Activated naive CD4-positive, alpha-beta T cell treated with anti-CD3 and anti-CD28 coated beads for 36 hours (primary cell): Measurements from ENCODE around the gene VCP. TPM values are rescaled to one million over a fixed set of nuclear protein-coding genes. Genes with fewer than 3 reads are reported as not detected.

Experiments used
- CTCF ChIA-PET: fragments of 350-600 bp; sonication (Branson Sonifier 250); formaldehyde crosslinking; loops from one replicate; lab custom pipeline; 2021; ENCODE audit warnings: antibody characterized with exemption; lab: Charles Lee
- DNase-seq: peaks from one replicate; pipeline ENCODE4 v3.0.0-alpha.2; 2020
- H3K27ac Mint-ChIP-seq: one replicate; pipeline ENCODE4 v1.8.0; 2021; ENCODE audit warnings: mild to moderate bottlenecking, mixed read lengths
- H3K27me3 Mint-ChIP-seq: one replicate; pipeline ENCODE4 v1.8.0; 2021; ENCODE audit warnings: low read depth, mixed read lengths
- H3K36me3 Mint-ChIP-seq: one replicate; pipeline ENCODE4 v1.8.0; 2021; ENCODE audit warnings: low read depth, mixed read lengths
- H3K4me1 Mint-ChIP-seq: one replicate; pipeline ENCODE4 v1.8.0; 2021; ENCODE audit warnings: low read depth, mixed read lengths
- H3K4me3 Mint-ChIP-seq: one replicate; pipeline ENCODE4 v1.8.0; 2021; ENCODE audit warnings: mild to moderate bottlenecking, moderate library complexity, mixed read lengths
- H3K9me3 Mint-ChIP-seq: one replicate; pipeline ENCODE4 v1.8.0; 2021; ENCODE audit warnings: mixed read lengths
- intact Hi-C: fragments of 100-400 bp; cut with micrococcal nuclease; formaldehyde crosslinking; loops from one replicate; pipeline ENCODE4 v1.15.1; 2023
- total RNA-seq, 2 experiments: library from RNA; stranded (reverse); gene quantifications; one replicate each; pipeline ENCODE4 v1.2.3, GENCODE V29; 2021

The VCP gene
- 100 to 1,000 TPM; 218 to 226 TPM for total RNA-seq

DNA sequence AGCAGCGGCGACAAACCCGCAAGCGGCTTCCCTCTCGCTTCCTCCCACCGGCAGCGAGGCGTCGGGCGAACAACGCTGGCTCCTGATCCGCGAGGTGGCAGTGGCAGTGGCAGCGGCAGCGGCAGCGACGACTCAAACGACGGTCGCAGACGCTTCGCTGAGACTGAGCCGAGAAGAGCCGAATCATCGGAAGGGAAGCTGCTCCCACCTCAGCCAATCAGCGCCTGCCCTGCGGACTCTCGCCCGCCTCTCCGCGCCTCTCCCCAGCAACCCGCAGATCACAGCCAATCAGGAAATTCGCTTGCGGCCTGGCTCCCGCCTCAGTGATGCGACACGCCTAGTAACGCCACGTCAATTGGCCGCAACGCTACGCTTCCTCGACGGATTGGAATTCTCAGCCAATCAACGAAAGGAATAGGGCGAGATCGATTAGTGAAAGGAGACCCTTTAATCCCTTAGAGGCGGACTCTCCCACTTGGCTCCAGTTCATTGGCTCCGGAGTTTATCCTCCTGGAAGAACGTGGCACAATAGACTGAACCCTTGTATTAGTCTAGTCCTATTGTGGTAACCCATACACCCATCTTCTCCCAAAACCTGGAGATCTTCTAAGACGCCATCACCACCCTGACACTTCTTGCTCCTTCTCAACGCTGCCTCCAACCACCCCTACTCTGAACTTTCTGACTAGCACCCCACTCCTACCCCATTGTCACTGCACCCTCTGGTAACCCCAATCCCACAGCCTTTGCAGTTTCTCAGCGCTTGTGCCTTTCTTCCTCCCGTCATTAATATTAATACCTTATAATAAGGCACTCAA is at the start of gene VCP:
TSS of gene VCP (minus strand) at position 165 of the 818 bp plus-strand sequence. CDS start 272 bp downstream, outside the sequence.
- Mint-ChIP-seq H3K27ac (peak within 1 kb of the TSS; percentile 96), H3K9me3 (no peaks in the 10 kb centered on the region), H3K36me3 (peaks cover 59% of the 10 kb centered on the region), H3K27me3 (no peaks in the 10 kb centered on the region), H3K4me3 (peak within 1 kb of the TSS; percentile 92), H3K4me1 (peaks cover 51% of the 10 kb centered on the region)
- DNase-seq, result peak; percentile 99
- CTCF ChIA-PET, result interaction anchor here (0.5 to 5.1 kb wide), 3 partner anchors 21 to 498 kb away, joined by 3 to 30 read pairs (median 16); partner anchors contain the start of gene PIGO
- intact Hi-C loops, result loop anchor here (1.0 to 10.0 kb wide), 9 partner anchors 8 to 748 kb away; partner anchors contain the start of genes DNAI1, DNAJB5, FAM219A and GALT

DNA sequence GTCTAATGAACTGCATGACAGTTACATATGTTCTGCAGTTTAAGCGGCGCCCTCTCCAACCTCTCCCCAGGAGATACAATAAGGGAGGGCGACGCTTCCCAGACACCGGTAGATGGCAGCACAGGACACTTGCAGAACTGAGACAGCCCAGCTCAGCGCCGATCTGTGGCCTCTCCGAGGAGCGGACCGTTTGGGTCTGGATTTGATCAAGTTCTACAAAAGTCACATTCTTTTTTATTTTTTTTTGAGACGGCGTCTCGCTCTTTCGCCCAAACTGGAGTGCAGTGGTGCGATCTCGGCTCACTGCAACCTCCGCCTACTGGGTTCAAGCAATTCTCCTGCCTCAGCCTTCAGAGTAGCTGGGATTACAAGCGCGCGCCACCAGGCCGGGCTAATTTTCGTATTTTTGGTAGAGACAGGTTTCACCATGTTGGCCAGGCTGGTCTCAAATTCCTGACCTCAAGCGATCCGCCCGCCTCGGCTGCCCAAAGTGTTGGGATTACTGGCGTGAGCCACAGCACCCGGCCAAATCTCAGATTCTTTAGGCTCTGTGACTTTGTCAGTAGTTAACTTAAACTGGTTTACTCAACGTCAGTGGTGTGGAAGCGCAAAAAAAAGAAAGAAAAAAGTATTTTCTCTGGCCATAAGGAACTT is 44.6 kb upstream of the VCP start:
- no peaks in the 10 kb centered on the region for H3K9me3 Mint-ChIP-seq
- H3K27me3 Mint-ChIP-seq, result no peaks in the 10 kb centered on the region
- DNase-seq, result peak; percentile 94
- H3K27ac Mint-ChIP-seq, result peak overlapping the region; percentile 80
- intact Hi-C loops, result loop anchor here (1.0 to 5.0 kb wide), 13 partner anchors 14 to 737 kb away; partner anchors contain the start of genes FAM221B, GBA2, RGP1 and STOML2
- no peaks in the 10 kb centered on the region for H3K36me3 Mint-ChIP-seq
- H3K4me3 Mint-ChIP-seq, result peak overlapping the region; percentile 89
- CTCF ChIA-PET, result interaction anchor here (0.6 to 3.0 kb wide), 23 partner anchors 10 to 724 kb away, joined by 3 to 21 read pairs (median 4); partner anchors contain the start of genes FANCG and UNC13B
- H3K4me1 Mint-ChIP-seq, result peaks cover 38% of the 10 kb centered on the region

GRCh38 chr9:35116539-35116897 is 44.1 kb upstream of the VCP start:
- peak overlapping the region; percentile 80 for H3K27ac Mint-ChIP-seq
- H3K4me3 Mint-ChIP-seq, result peak overlapping the region; percentile 89
- no peaks in the 10 kb centered on the region for H3K27me3 Mint-ChIP-seq
- no peaks in the 10 kb centered on the region for H3K9me3 Mint-ChIP-seq
- H3K4me1 Mint-ChIP-seq, result peaks cover 43% of the 10 kb centered on the region
- H3K36me3 Mint-ChIP-seq, result no peaks in the 10 kb centered on the region
- intact Hi-C loops, result loop anchor here (1.0 to 5.0 kb wide), 13 partner anchors 14 to 736 kb away; partner anchors contain the start of genes FAM221B, GBA2, RGP1 and STOML2
- DNase-seq, result no peak
- CTCF ChIA-PET, result interaction anchor here (0.6 to 3.0 kb wide), 15 partner anchors 10 to 725 kb away, joined by 3 to 21 read pairs (median 4); partner anchors contain the start of gene FANCG

DNA sequence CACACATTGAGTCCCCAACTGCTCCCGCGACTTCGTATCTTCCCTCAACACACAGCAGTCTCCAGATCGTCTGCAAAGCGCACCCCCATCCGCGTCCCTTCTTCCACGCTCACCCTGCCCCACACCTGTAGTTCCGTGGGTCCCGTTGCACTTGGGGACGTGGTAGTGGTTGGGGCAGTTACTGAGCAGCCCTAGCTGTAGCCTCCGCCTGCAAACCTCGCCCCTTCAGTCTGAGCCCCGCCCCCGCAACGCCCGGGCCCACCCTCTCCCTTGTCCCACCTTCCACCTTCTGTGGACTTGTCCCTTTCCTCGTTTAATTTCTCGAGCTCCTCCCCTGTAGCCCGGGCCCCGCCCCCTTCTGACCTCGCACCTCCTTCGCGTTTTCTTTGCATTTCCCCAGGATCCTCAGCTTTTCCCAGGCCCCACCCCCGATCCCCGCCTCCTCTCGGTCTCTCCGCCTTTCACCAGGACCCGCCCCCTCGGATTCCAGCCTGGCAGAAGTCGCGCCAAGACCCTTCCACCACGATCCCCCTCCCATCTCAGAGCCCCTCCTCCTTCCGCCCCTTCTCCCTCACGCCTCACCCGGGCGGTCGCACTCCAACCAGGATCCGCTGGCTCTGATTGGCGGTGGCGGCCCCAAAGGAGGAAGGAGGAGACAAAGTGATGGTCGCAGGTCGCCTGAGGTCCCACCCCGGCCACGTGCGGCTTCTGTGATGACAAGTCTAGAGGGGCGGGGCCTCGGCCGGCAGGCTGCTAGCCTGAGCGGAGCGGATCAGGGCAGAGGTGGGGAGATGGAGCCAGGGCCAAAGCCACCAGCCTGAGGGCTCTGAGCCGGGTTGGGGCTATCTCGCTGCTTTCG is 43.5 kb upstream of the VCP start, which contains the start of gene ATOSB:
TSS of gene ATOSB (minus strand) at position 183 of the 859 bp plus-strand sequence. CDS start 7,588 bp downstream, outside the sequence.
- no peaks in the 10 kb centered on the region for H3K36me3 Mint-ChIP-seq
- peak within 1 kb of the TSS; percentile 80 for H3K27ac Mint-ChIP-seq
- H3K27me3 Mint-ChIP-seq, result no peaks in the 10 kb centered on the region
- DNase-seq, result peak; percentile 93
- H3K4me1 Mint-ChIP-seq, result peaks cover 46% of the 10 kb centered on the region
- peak within 1 kb of the TSS; percentile 89 for H3K4me3 Mint-ChIP-seq
- CTCF ChIA-PET, result interaction anchor here (0.7 to 3.0 kb wide), 9 partner anchors 12 to 564 kb away, joined by 3 to 21 read pairs (median 8); partner anchors contain the start of genes FANCG and STOML2
- intact Hi-C loops, result loop anchor here (1.0 to 5.0 kb wide), 15 partner anchors 13 to 736 kb away; partner anchors contain the start of genes CREB3, DNAJB5, FAM221B and GBA2
- no peaks in the 10 kb centered on the region for H3K9me3 Mint-ChIP-seq

DNA sequence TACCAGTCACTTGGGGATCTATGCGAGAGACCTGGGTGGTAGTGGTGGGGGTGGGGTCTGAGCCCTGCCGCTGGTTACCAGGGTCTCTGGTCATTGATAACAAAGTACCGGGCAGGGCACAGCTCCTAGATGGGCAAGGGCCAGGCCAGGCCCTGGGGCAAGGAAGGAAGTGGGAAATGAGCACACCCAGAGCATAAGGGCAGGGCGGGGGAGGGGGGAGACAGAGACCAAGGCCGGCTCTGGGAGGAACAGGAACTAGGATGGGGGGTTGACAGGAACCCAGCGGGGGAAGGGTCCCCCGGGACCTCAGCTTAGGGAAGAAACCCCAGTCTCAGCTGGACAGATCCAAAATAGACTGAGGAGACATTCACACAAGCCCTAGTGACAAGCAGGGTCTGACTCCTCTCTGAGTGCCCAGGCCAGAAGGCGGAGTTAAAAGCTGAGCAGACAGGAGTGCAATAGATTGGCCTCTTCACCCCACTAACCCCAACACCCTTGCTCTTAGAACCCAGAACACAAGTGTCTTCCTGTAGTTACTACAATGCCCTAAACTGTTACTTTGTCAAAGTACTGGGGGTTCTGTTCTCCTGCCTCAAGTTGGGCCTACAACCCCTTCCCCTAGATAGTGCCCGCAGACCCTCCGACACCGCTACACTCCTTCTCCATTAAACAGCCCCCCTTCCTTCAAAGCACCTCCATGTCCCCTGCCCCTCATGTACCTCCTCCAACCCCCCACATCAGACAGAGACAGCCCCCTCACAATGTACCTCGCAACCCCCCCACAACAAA is 42.6 kb upstream of the VCP start:
- CTCF ChIA-PET, result interaction anchor here (0.7 to 3.0 kb wide), 10 partner anchors 12 to 489 kb away, joined by 3 to 21 read pairs (median 3); partner anchors contain the start of genes FANCG and STOML2
- Mint-ChIP-seq H3K27ac (peak overlapping the region; percentile 80), H3K36me3 (no peaks in the 10 kb centered on the region), H3K9me3 (no peaks in the 10 kb centered on the region), H3K27me3 (no peaks in the 10 kb centered on the region), H3K4me3 (peak overlapping the region; percentile 89), H3K4me1 (peaks cover 49% of the 10 kb centered on the region)
- DNase-seq, result peak; percentile 58
- intact Hi-C loops, result loop anchor here (1.0 to 5.0 kb wide), 6 partner anchors 126 to 712 kb away; partner anchors contain the start of genes CREB3, DNAI1, DNAJB5 and FAM219A

GRCh38 chr9:35114113-35114839 is 41.9 kb upstream of the VCP start:
- H3K27me3 Mint-ChIP-seq, result no peaks in the 10 kb centered on the region
- H3K36me3 Mint-ChIP-seq, result no peaks in the 10 kb centered on the region
- intact Hi-C loops, result loop anchor here (2.0 to 5.0 kb wide), 3 partner anchors 412 to 657 kb away; partner anchors contain the start of genes CREB3, DNAI1, FAM219A and TLN1
- DNase-seq, result peak; percentile 86
- H3K4me3 Mint-ChIP-seq, result peak overlapping the region; percentile 89
- peak overlapping the region; percentile 80 for H3K27ac Mint-ChIP-seq
- CTCF ChIA-PET, result interaction anchor here (0.6 to 2.5 kb wide), 9 partner anchors 11 to 617 kb away, joined by 3 to 10 read pairs (median 3); partner anchors contain the start of genes PIGO and STOML2
- H3K9me3 Mint-ChIP-seq, result no peaks in the 10 kb centered on the region
- peaks cover 49% of the 10 kb centered on the region for H3K4me1 Mint-ChIP-seq

- intact Hi-C loops, result loop anchor here (1.0 to 5.0 kb wide), 3 partner anchors 410 to 655 kb away; partner anchors contain the start of genes DNAI1 and FAM219A
- Mint-ChIP-seq H3K27me3 (no peaks in the 10 kb centered on the region), H3K9me3 (no peaks in the 10 kb centered on the region), H3K4me1 (peaks cover 49% of the 10 kb centered on the region), H3K4me3 (peak overlapping the region; percentile 56), H3K27ac (peak overlapping the region; percentile 88), H3K36me3 (no peaks in the 10 kb centered on the region)
- CTCF ChIA-PET, result interaction anchor here (0.7 to 2.5 kb wide), 5 partner anchors 16 to 364 kb away, joined by 3 to 7 read pairs (median 4); partner anchors contain the start of gene PIGO
- peak; percentile 37 for DNase-seq
These were observed 40.0 kb upstream of the VCP start for GRCh38 chr9:35112257-35113020.

DNA sequence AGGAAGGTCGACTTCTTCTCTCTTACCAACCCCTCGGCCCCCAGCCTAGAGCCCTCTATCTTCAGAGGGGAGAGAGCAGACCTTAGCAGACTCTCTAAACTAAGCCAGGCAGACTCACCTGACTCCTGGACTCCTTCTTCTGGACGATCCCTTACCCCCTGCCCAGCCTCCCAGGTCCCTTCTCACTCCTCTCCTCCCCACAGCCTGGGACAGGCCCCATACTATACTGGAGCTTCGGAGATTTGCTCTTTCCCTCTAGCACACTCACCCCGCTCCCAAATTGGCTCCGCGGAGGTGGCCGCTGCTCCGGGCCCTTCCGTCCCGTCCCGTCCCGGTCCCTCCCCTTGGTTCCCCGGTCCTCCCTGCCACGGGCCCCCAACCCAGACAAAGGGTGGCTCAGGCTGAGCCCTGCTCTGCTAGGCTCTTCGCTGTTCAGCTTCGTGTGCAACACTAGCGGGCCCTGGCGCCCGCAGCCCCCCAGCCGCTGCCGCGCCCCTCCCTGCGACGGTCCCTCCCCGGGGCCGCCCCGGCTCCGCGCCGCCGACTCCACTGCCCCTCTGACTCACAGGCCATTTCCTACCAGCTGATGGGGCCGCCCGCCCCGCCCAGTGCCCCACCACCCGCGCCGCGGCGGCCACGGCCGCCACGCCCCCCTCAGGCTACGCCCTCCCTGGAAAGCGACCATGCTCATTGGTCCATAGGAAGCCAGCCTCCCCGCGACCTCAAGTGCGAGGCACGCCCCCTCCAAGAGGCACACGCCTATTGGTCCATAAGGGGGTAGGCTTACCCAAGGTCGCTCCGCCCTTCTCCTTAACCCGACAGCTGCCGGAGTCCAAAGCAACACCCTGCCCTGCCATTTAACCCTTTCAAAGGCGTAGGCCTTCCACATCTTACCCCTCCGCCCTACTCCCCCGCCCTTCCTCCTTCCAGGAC is 38.8 kb upstream of the VCP start:
- Mint-ChIP-seq H3K4me3 (peak overlapping the region; percentile 56), H3K9me3 (no peaks in the 10 kb centered on the region), H3K27ac (peak overlapping the region; percentile 88), H3K36me3 (no peaks in the 10 kb centered on the region), H3K4me1 (peaks cover 44% of the 10 kb centered on the region), H3K27me3 (no peaks in the 10 kb centered on the region)
- intact Hi-C loops, result loop anchor here (1.0 to 5.0 kb wide), 10 partner anchors 15 to 1080 kb away; partner anchors contain the start of genes CLTA, DNAI1, DNAJB5 and FAM219A
- DNase-seq, result peak; percentile 97
- CTCF ChIA-PET, result interaction anchor here (0.7 to 2.5 kb wide), 6 partner anchors 15 to 365 kb away, joined by 3 to 7 read pairs (median 4); partner anchors contain the start of gene PIGO
